ENCODE data around the gene ENOSF1.

The ENOSF1 gene

DNA sequence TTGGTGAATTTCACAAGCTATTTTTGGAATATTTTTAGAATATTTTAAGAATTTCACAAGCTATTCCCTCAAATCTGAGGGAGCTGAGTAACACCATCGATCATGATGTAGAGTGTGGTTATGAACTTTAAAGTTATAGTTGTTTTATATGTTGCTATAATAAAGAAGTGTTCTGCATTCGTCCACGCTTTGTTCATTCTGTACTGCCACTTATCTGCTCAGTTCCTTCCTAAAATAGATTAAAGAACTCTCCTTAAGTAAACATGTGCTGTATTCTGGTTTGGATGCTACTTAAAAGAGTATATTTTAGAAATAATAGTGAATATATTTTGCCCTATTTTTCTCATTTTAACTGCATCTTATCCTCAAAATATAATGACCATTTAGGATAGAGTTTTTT is 39.1 kb downstream of the ENOSF1 start:
- Histone ChIP-seq H3K9ac (ENCODE audit: low read depth, low read length, poor library complexity, severe bottlenecking) (no peak overlapping the region), H3K36me3 (ENCODE audit: insufficient read depth, low read length) (peaks cover 86% of the 10 kb centered on the region), H2AFZ (ENCODE audit: low read length) (no peak overlapping the region), H3K4me3 (ENCODE audit: low read length, poor library complexity, severe bottlenecking) (no peak overlapping the region), H4K20me1 (ENCODE audit: insufficient read depth, low read length, poor library complexity, severe bottlenecking) (peaks cover 16% of the 10 kb centered on the region), H3K9me2 (replicated peaks; ENCODE audit: low read depth, low read length) (no peaks in the 10 kb centered on the region), H3K9me3 (ENCODE audit: insufficient read depth, low read depth, low read length) (no peaks in the 10 kb centered on the region), H3K4me2 (ENCODE audit: low read depth, low read length, poor library complexity, severe bottlenecking) (no peak overlapping the region), H3K79me2 (ENCODE audit: insufficient read depth, low read length) (peaks cover 23% of the 10 kb centered on the region), H3F3A (ENCODE audit: low read depth) (no peaks in the 10 kb centered on the region; the same call in 1 of the 2 replicates), H3K4me1 (ENCODE audit: insufficient read depth, low read length, poor library complexity, severe bottlenecking) (peaks cover 20% of the 10 kb centered on the region), H3K27me3 (ENCODE audit: insufficient read depth, low read length, poor library complexity, severe bottlenecking) (no peaks in the 10 kb centered on the region)
- TF ChIP-seq, protein P1, sequence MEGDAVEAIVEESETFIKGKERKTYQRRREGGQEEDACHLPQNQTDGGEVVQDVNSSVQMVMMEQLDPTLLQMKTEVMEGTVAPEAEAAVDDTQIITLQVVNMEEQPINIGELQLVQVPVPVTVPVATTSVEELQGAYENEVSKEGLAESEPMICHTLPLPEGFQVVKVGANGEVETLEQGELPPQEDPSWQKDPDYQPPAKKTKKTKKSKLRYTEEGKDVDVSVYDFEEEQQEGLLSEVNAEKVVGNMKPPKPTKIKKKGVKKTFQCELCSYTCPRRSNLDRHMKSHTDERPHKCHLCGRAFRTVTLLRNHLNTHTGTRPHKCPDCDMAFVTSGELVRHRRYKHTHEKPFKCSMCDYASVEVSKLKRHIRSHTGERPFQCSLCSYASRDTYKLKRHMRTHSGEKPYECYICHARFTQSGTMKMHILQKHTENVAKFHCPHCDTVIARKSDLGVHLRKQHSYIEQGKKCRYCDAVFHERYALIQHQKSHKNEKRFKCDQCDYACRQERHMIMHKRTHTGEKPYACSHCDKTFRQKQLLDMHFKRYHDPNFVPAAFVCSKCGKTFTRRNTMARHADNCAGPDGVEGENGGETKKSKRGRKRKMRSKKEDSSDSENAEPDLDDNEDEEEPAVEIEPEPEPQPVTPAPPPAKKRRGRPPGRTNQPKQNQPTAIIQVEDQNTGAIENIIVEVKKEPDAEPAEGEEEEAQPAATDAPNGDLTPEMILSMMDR (conservative IDR thresholded peaks at IDR 0.05; ENCODE audit: low read length) = no peak
- no peak for TF ChIP-seq EZH2phosphoT487 (IDR thresholded peaks at IDR 0.05; ENCODE audit: borderline replicate concordance)

DNA sequence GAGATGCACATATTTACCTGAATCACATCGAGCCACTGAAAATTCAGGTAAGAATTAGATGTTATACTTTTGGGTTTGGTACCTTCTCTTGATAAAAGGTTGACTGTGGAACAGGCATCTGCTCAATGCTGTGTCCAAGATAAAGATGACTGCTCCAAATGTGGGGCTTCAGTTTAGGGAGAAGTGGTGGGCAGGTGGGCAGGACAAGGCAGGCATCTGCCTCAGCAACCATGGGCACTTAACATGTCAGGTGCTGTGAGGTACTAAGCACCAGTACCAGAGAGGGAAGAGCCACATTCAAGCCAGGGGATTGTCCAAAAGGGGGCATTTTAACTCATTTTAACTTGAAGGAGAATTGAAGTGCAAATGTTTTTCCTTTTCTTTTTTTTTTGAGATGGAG is 41.0 kb downstream of the ENOSF1 start:
- H4K20me1 ChIP-seq (ENCODE audit: insufficient read depth, low read length, poor library complexity, severe bottlenecking) = peaks cover 28% of the 10 kb centered on the region
- H2AFZ ChIP-seq (ENCODE audit: low read length) = no peak overlapping the region
- H3K9me3 ChIP-seq (ENCODE audit: insufficient read depth, low read depth, low read length) = no peaks in the 10 kb centered on the region
- no peak overlapping the region for H3K9ac ChIP-seq (ENCODE audit: low read depth, low read length, poor library complexity, severe bottlenecking)
- H3K36me3 ChIP-seq (ENCODE audit: insufficient read depth, low read length) = peaks cover 93% of the 10 kb centered on the region
- H3K4me2 ChIP-seq (ENCODE audit: low read depth, low read length, poor library complexity, severe bottlenecking) = no peak overlapping the region
- H3K4me1 ChIP-seq (ENCODE audit: insufficient read depth, low read length, poor library complexity, severe bottlenecking) = peaks cover 4% of the 10 kb centered on the region
- H3K4me3 ChIP-seq (ENCODE audit: low read length, poor library complexity, severe bottlenecking) = no peak overlapping the region
- peaks cover 43% of the 10 kb centered on the region for H3K79me2 ChIP-seq (ENCODE audit: insufficient read depth, low read length)
- H3F3A ChIP-seq (ENCODE audit: low read depth) = no peaks in the 10 kb centered on the region
- no peaks in the 10 kb centered on the region for H3K9me2 ChIP-seq (replicated peaks; ENCODE audit: low read depth, low read length)
- TF ChIP-seq EZH2phosphoT487 (IDR thresholded peaks at IDR 0.05; ENCODE audit: borderline replicate concordance) = no peak
- TF ChIP-seq, protein P1 (conservative IDR thresholded peaks at IDR 0.05; ENCODE audit: low read length) = no peak
- H3K27me3 ChIP-seq (ENCODE audit: insufficient read depth, low read length, poor library complexity, severe bottlenecking) = no peaks in the 10 kb centered on the region

DNA sequence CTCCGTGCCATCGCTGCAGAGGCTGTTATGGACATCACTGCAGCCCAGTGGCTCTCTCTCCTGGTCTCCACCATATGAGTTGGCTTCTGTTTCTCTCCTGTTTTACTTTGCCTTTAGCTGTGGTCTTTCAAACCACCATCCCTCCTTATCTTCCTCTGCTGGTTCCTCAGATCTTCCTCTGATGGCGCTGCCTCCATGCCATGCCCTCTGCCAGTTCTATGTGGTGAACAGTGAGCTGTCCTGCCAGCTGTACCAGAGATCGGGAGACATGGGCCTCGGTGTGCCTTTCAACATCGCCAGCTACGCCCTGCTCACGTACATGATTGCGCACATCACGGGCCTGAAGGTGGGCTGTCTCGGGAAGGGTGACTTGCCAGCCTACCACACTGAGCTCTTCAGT is 41.9 kb downstream of the ENOSF1 start:
- peaks cover 5% of the 10 kb centered on the region for H3K4me1 ChIP-seq (ENCODE audit: insufficient read depth, low read length, poor library complexity, severe bottlenecking)
- H3K9ac ChIP-seq (ENCODE audit: low read depth, low read length, poor library complexity, severe bottlenecking) = no peak overlapping the region
- peaks cover 48% of the 10 kb centered on the region for H3K79me2 ChIP-seq (ENCODE audit: insufficient read depth, low read length)
- H3K4me2 ChIP-seq (ENCODE audit: low read depth, low read length, poor library complexity, severe bottlenecking) = no peak overlapping the region
- TF ChIP-seq EZH2phosphoT487 (IDR thresholded peaks at IDR 0.05; ENCODE audit: borderline replicate concordance) = no peak
- TF ChIP-seq, protein P1 (conservative IDR thresholded peaks at IDR 0.05; ENCODE audit: low read length) = no peak
- H3F3A ChIP-seq (ENCODE audit: low read depth) = no peaks in the 10 kb centered on the region
- no peak overlapping the region for H3K4me3 ChIP-seq (ENCODE audit: low read length, poor library complexity, severe bottlenecking)
- peaks cover 30% of the 10 kb centered on the region for H4K20me1 ChIP-seq (ENCODE audit: insufficient read depth, low read length, poor library complexity, severe bottlenecking)
- peaks cover 87% of the 10 kb centered on the region for H3K36me3 ChIP-seq (ENCODE audit: insufficient read depth, low read length)
- H3K9me3 ChIP-seq (ENCODE audit: insufficient read depth, low read depth, low read length) = no peaks in the 10 kb centered on the region
- no peaks in the 10 kb centered on the region for H3K9me2 ChIP-seq (replicated peaks; ENCODE audit: low read depth, low read length)
- H2AFZ ChIP-seq (ENCODE audit: low read length) = no peak overlapping the region
- H3K27me3 ChIP-seq (ENCODE audit: insufficient read depth, low read length, poor library complexity, severe bottlenecking) = no peaks in the 10 kb centered on the region
